NOMO-1 treated with DMSO at 0.1 percent for 48 hours (cell line): Measurements from ENCODE around the gene OR2L5.

Experiments
- DNase-seq: peaks from one replicate; lab custom pipeline; 2025; ENCODE audit not compliant: unreplicated experiment; lab: John Stamatoyannopoulos, UW

OR2L5 gene, protein sequence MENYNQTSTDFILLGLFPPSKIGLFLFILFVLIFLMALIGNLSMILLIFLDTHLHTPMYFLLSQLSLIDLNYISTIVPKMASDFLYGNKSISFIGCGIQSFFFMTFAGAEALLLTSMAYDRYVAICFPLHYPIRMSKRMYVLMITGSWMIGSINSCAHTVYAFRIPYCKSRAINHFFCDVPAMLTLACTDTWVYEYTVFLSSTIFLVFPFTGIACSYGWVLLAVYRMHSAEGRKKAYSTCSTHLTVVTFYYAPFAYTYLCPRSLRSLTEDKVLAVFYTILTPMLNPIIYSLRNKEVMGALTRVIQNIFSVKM

DNA sequence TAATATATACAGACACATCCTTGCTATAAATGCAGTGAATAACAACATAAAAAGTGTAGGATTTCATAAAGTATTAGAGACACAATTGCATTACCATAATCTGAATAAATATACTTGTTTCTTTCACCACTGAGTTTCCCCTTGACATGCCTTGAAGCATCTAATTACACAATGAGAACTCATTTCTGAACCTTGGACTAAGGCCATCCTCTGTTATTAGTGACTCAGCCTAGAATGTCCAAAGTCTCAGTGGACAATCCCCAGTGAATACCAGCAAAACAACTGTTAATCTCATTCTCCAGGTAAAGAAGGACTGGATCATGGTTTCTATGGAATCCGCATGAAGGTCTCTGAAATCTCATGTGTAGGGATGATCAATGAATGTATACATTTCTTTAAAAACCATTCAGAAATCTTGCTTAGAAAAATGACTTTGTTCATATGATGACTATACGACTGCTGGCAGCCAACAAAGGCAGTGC lies at the start of gene OR2L5:
OR2L5 (plus strand) TSS at position 432 of the 482 bp plus-strand sequence. CDS start 8,288 bp downstream, outside the sequence.
- DNase-seq = no peak

DNA sequence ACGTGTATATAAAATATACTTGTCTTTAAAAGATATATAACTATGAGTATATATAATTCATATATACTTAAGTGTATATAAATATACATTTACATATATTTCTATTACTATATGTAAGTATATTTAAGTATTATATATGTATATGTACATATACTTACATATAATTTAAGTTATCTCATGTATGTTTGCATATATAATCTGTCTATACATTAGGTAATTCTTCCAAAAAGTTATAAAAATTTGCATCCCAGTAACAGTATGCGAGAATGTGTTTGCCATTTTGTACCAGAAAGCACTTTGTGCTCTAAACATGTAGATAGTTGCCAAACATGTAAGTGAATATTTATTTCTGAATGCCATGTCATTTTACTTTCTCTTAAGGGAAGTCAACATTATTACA lies 48.5 kb upstream of the OR2L5 start, which contains the start of gene OR2AK2:
OR2AK2 (plus strand) TSS at position 301 of the 400 bp plus-strand sequence. CDS start 144 bp downstream, outside the sequence.
- no peak for DNase-seq

DNA sequence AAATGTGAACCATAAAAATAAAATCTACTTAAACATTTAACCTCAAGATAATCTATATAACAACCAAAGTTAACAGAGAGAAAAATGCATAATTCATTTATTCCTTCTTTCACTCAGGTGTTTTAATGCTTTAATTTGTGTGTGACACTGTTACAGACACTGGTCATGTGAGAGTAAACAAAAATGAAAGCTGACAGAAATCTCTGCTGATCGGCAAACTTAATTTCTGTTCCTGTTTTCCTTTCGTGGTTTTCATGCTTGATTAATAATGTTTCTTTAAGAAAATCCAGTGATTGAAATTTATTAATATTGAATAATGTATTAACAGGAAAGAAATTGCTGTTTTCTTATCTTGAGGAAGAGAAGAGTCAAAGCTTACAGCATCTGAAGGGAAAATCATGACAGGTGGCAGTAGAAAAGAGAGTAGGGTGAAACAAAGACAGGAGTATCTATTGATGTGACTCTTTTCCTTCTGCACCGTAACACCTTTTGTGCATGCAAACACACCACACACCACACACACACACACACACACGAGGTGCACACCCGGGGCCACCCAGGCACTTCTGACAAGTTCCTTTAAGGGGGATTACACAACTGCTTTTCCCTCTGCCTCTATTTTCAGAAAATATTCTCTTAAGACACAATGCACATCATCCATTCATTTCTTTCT lies 46.8 kb upstream of the OR2L5 start:
- no peak for DNase-seq

DNA sequence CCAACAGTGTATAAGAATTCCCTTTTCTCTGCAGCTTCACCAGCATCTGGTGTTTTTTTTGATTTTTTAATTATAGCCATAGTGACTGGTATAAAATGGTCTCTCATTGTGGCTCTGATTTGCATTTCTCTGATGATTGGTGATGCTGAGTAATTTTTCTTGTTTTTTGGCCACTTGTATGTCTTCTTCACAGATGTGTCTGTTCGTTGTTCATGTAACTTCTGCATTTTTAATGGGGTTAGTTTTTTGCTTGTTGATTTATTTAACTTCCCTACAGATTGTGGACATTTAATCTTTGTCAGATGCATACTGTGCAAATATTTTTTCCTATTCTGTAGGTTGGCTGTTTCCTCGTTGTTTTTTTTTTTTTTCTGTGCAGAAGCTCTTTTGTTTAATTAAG lies 20.5 kb upstream of the OR2L5 start:
- no peak for DNase-seq

DNA sequence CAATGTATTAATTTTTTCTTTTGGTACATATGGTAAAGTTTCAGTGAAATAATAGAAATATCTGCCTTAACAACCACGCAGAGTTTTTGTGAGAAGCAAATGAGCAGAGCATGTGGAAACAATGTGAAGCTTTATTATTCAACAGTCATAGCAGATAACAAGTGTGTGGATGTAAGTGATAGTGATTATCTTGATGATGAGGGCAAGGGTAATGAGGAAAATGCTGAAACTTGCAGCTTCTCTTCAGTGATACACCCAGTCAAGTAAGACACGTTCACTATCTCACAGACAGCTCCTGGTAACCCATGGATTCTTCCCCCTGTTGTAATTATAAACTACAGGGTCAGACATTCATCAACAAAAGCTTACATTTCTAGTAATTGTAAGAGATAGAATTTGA lies 14.6 kb upstream of the OR2L5 start:
- no peak for DNase-seq

DNA sequence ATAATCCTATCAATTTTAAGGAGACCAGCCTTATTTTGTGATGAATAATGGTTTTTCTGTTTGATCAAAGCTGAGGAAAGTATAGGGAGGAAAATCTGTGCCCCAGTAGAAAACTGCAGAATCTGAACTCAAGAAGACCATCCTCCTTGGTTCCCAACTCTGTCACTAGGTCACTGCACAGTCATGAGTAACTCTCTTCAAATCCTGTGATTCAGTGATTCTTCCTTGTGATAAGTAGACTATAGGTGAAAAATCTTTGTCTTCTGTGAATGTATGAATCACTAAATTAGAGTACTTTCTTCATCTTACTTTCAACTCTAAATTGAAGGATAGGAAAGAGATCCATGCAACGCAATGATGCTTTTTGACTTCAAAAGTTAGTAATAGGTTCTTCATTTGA lies 13.3 kb upstream of the OR2L5 start:
- no peak for DNase-seq

DNA sequence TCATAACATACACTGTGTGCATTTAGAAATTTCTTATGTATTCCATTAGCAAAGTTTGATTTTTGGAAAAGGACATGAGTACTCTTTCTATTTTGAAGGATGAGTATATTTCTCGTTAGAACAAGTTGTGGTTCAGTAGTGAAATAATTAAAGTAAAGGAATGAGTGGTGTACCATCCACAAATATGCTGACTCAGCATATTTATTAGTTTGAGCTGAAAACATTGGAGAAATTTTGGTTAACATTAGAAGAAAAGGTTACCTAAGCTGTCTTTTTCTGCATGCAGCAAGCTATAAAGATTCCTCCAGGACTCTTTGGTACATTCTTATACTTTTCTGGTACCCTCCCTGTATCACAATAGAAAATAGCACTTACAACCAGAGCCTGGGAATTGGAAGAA lies 5.7 kb upstream of the OR2L5 start:
- DNase-seq = no peak

DNA sequence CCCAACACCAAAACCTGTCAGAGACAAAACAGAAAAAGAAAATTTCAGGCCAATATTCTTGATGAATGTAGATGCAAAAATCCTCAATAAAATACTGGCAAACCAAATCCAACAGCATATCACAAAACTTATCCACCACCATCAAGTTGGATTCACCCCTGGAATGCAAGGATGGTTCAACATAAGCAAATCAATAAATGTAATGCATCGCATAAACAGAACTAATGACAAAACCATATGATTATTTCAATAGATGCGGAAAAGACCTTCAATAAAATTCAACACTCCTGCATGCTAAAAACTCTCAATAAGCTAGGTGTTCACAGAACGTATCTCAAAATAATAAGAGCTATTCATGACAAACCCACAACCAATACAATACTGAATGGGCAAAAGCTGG lies 3.8 kb upstream of the OR2L5 start:
- no peak for DNase-seq

DNA sequence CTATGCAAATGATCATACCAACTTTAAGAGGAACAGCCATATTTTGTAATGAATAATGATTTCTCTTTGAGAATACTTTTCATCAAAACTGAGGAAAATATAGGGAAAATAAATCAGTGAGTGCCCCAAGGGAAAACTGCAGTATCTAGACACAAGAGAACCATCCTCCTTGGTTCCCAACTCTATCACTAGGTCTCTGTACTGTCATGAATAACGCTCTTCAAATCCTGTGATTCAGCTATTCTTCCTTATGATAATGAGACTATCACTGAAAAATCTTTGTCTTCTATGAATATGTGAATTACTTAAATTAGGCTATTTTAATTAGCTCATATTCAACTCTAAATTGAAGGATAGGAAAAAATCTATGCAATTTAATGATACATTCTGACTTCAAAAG lies 2.3 kb downstream of the OR2L5 start:
- DNase-seq = no peak

DNA sequence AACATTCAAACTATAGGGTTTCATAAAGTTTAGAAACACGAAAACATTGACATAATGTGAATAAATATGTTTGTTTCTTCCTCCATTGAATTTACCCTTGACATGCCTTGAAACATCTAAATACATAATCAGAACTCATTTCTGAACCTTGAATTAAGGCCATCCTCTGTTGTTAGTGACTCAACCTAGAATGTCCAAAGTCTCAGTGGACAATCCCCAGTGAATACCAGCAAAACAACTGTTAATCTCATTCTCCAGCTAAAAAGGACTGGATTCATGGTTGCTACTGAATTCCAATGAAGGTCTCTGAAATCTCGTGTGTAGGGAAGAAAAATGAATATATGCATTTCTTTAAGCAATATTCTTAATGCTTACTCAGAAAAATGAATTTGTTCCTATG lies 16.3 kb downstream of the OR2L5 start, which contains the start of gene OR2L2:
OR2L2 (plus strand) TSS at position 301 of the 400 bp plus-strand sequence. CDS start 8,198 bp downstream, outside the sequence.
- no peak for DNase-seq

DNA sequence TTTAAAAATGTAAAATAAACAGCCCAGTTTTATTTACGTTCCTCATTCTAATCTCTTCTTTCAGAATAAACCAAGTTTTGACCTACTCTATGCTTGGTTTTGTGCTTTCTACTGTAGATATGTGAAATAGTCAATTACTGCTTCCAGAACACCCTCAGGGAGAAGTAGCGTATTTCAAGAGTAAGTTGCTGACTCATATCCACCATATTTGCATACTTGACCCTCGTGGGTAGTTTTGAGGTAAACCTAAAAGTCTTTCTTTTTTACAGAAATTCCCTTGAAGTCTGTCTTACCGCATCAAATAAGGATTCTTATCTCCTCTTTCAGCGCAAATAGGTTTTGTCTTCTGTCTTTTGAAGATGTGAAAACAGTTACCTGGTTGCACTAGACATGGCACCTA lies 31.7 kb downstream of the OR2L5 start:
- DNase-seq = no peak

DNA sequence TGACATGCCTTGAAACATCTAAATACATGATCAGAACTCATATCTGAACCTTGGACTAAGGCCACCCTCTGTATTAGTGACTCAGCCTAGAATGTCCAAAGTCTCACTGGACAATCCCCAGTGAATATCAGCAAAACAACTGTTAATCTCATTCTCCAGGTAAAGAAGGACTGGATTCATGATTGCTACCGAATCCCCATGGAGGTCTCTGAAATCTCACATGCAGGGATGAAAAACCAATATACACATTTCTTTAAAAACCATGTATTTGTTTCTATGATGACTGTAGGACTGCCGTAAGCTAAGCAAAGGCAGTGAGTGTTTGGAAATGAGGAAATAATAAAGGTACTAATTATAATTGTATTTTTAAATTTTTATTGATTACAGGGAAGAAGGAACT lies 33.1 kb downstream of the OR2L5 start, which contains the start of gene OR2L3:
OR2L3 (plus strand) TSS at position 301 of the 400 bp plus-strand sequence. CDS start 13,846 bp downstream, outside the sequence.
- DNase-seq = no peak

DNA sequence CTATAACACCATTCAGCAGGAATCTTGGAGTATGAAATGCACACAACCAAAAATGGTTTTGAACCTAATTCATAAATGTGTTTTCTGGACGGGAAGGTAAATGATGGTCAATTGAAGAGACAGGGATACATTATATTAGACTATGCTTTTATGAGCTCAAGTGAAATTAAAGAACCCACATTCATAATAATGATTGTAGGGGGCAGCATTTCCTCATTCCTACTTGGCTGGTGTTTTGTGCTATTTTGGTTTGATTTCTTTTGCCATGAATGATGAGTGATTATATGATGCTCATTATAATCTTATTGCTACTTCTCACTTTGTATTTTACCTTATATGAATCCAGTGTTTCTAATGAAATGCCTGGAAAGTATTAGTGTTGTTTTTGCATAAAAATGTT lies 33.5 kb downstream of the OR2L5 start:
- no peak for DNase-seq

DNA sequence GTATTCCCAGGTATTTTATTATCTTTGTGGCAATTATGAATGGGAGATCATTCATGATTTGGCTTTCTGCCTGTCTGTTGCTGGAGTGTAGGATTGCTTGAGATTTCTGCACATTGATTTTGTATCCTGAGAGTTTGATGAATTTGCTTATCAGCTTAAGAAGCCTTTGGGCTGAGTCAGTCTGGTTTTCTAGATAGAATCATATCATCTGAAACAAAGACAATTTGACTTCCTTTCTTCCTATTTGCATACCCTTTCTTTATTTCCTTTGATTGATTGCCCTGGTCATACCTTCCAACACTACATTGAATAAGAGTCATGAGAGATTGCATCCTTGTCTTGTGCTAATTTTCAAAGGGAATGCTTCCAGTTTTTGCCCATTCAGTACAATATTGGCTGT lies 41.2 kb downstream of the OR2L5 start:
- no peak for DNase-seq

DNA sequence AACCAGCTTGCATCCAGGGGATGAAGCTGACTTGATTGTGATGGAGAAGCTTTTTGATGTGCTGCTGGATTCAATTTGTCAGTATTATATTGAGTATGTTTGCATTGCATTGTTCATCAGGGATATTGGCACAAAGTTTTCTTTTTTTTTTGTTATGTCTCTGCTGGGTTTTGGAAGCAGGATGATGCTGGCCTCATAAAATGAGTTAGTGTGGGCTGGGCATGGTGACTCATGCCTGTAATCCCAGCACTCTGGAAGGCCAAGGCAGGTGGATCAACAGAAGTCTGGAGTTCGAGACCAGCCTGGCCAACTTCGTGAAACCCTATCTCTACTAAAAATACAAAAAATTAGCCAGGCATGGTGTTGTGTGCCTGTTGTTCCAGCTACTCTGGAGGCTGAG lies 41.8 kb downstream of the OR2L5 start:
- DNase-seq = no peak

DNA sequence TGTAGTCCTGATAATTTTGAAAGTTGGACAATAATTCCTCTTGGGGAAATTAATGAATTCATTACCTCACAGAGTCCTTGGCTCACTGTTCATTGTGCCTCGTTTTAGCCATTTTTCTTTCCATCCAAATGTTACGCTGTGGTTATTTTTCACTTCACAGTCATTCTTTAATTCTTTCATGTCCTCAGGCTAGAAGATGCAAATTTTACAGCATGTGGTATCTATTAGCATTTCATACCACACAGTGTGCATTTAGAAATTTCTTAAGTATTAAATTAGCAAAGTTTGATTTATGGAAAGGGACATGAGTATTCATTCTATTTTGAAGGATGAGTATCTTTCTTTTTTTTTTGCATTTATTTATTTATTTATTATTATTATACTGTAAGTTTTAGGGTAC lies 51.6 kb downstream of the OR2L5 start:
- no peak for DNase-seq

DNA sequence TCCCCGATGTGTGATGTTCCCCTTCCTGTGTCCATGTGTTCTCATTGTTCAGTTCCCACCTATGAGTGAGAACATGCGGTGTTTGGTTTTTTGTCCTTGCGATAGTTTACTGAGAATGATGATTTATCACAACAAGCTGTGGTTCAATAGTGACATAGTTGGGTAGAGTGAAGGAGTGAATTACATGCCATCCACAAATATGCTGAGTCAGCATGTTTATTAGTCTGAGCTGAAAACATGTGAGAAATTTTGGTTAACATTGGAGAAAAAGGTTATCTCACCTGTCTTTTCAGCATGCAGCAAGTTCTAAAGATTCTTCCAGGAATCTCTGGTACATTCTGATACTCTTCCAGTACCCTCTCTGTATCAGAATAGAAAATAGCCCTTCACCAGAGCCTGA lies 52.1 kb downstream of the OR2L5 start:
- no peak for DNase-seq
